ENCODE results near the gene OR5AR1. TPM values are rescaled to one million over a fixed set of nuclear protein-coding genes. Genes with fewer than 3 reads are reported as not detected.

Gene OR5AR1
- total RNA-seq, 1 experiment from 2014 or later, result not detected

DNA sequence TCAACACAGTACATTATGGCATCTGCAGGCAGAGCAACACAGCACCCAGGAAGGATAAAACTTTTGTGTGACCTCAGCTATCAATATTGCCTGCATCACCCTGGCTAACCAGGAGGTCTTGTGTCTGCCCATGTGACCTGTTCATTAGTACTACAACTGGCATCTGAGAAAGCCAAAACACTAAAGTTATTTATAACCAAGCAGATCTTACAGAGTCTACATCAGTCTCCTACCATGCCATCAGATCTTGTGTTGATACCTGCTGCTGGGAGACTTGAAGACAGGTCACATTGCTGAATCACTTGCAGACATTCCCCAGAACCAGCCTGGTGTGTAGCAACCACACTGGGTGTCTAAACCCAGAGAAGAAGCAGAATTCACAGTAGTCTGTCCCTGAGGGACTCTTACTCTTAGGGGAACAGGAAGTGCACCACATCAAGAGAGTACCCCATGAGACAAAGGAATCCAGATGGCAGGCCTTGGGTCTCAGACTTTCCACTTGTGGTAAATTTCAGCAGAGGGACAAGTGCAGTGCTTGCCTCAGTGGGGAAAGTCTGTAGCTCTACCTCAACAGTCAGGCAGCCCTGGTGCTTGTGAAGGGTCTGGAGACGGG is 42.4 kb downstream of the OR5AR1 start:
- H2AFZ ChIP-seq (ENCODE audit: low read depth, low read length, poor library complexity, severe bottlenecking), result no peak overlapping the region
- ATAC-seq, result no peak
- RAD21 ChIA-PET (ENCODE audit: low non-redundant PET in 1 of 2, low total read pairs in 2 of 2, uncharacterized antibody in 2 of 2, unreplicated experiment in 2 of 2), result no interaction called here

More for the DNA sequence above, 42.4 kb downstream of the OR5AR1 start:
- H3K4me2 ChIP-seq (ENCODE audit: low read length), result no peak overlapping the region
- no TSS peak for BruUV-seq (replicated peaks)
- no peaks in the 10 kb centered on the region for H3K4me1 ChIP-seq (ENCODE audit: control insufficient read depth in 1 of 2, insufficient read depth in 2 of 2, low read length in 2 of 2)
- intact Hi-C loops (cut with micrococcal nuclease), result no loop called here
- DNase-seq (ENCODE audit: low read depth, low spot score), result no peak
- no peaks in the 10 kb centered on the region for H4K20me1 ChIP-seq (ENCODE audit: insufficient read depth)
- TF ChIP-seq ELF1 (IDR thresholded peaks at IDR 0.05; ENCODE audit: borderline replicate concordance, low read depth) (no peak), ZNF274 (IDR thresholded peaks at IDR 0.05; ENCODE audit: low read depth, low read length) (no peak), EZH2 (IDR thresholded peaks at IDR 0.05) (no peak), FOSL1 (IDR thresholded peaks at IDR 0.05; ENCODE audit: low read depth) (no peak), MAX (IDR thresholded peaks at IDR 0.05) (no peak), RAD21 (IDR thresholded peaks at IDR 0.05; ENCODE audit: low read depth) (no peak), YY1 (IDR thresholded peaks at IDR 0.05; ENCODE audit: extremely low read depth, insufficient replicate concordance, low read depth, low read length) (no peak), CEBPB (IDR thresholded peaks at IDR 0.05; ENCODE audit: low read depth) (no peak), POLR2AphosphoS5 (IDR thresholded peaks at IDR 0.05; ENCODE audit: low read depth, low read length) (no peak), SIN3A (IDR thresholded peaks at IDR 0.05; ENCODE audit: low read depth) (no peak), ZBTB33 (IDR thresholded peaks at IDR 0.05; ENCODE audit: extremely low read depth, insufficient replicate concordance, low read length) (no peak), ZFX (IDR thresholded peaks at IDR 0.05) (no peak), CTCF (IDR thresholded peaks at IDR 0.05 in 2 of 3, conservative IDR thresholded peaks at IDR 0.05 in 1 of 3; ENCODE audit: borderline replicate concordance in 1 of 3, insufficient read depth in 1 of 3, low read depth in 2 of 3, low read length in 2 of 3) (no peak)
- TF ChIP-seq, protein P1, sequence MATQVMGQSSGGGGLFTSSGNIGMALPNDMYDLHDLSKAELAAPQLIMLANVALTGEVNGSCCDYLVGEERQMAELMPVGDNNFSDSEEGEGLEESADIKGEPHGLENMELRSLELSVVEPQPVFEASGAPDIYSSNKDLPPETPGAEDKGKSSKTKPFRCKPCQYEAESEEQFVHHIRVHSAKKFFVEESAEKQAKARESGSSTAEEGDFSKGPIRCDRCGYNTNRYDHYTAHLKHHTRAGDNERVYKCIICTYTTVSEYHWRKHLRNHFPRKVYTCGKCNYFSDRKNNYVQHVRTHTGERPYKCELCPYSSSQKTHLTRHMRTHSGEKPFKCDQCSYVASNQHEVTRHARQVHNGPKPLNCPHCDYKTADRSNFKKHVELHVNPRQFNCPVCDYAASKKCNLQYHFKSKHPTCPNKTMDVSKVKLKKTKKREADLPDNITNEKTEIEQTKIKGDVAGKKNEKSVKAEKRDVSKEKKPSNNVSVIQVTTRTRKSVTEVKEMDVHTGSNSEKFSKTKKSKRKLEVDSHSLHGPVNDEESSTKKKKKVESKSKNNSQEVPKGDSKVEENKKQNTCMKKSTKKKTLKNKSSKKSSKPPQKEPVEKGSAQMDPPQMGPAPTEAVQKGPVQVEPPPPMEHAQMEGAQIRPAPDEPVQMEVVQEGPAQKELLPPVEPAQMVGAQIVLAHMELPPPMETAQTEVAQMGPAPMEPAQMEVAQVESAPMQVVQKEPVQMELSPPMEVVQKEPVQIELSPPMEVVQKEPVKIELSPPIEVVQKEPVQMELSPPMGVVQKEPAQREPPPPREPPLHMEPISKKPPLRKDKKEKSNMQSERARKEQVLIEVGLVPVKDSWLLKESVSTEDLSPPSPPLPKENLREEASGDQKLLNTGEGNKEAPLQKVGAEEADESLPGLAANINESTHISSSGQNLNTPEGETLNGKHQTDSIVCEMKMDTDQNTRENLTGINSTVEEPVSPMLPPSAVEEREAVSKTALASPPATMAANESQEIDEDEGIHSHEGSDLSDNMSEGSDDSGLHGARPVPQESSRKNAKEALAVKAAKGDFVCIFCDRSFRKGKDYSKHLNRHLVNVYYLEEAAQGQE (IDR thresholded peaks at IDR 0.05; ENCODE audit: low read depth), result no peak
- no peaks in the 10 kb centered on the region for H3K36me3 ChIP-seq (ENCODE audit: control insufficient read depth in 1 of 2, insufficient read depth in 2 of 2, low read length in 2 of 2)
- no peak overlapping the region for H3K9ac ChIP-seq (ENCODE audit: low read length)
- H3K9me2 ChIP-seq (ENCODE audit: insufficient read depth), result no peaks in the 10 kb centered on the region
- ChIA-PET POLR2A (no interaction called here), CTCF (no interaction called here)
- no peak overlapping the region for H3K27ac ChIP-seq (ENCODE audit: low read depth, low read length)
- H3K4me3 ChIP-seq (replicated peaks in 1 of 2; ENCODE audit: low read depth in 1 of 2, low read length in 2 of 2), result no peak overlapping the region
- H3K9me3 ChIP-seq (ENCODE audit: control insufficient read depth in 1 of 2, insufficient read depth in 1 of 2, low read depth in 1 of 2, low read length in 2 of 2), result peaks cover 8 to 19% of the 10 kb centered on the region in 2 experiments; a peak in 3 of 4 replicates
- no peaks in the 10 kb centered on the region for H3K27me3 ChIP-seq (ENCODE audit: insufficient read depth, low read length)
- H3K79me2 ChIP-seq (ENCODE audit: insufficient read depth, low read length), result no peaks in the 10 kb centered on the region
